Brain microvascular endothelial cell (primary cell): Measurements from ENCODE around the gene FFAR2.

Source experiments
- DNase-seq: peaks from one replicate; pipeline ENCODE4 v3.0.0-alpha.2; 2020
- H3K27ac ChIP-seq: fragments of 250-450 bp; sonication (Bioruptor Pico); 2 replicates; pipeline ENCODE4 v1.5.1; 2020; ENCODE audit warnings: mild to moderate bottlenecking, moderate library complexity
- H3K27me3 ChIP-seq: fragments of 250-450 bp; sonication (Bioruptor Pico); replicated peaks from 2 replicates; pipeline ENCODE4 v1.5.1; 2020; ENCODE audit warnings: mild to moderate bottlenecking
- H3K36me3 ChIP-seq: fragments of 250-450 bp; sonication (Bioruptor Pico); replicated peaks from 2 replicates; pipeline ENCODE4 v1.5.1; 2020; ENCODE audit warnings: mild to moderate bottlenecking
- H3K4me3 ChIP-seq: 2 replicates; pipeline ENCODE4 v1.5.1; 2011; ENCODE audit warnings: low read depth, mild to moderate bottlenecking, control low read depth, low read length, moderate library complexity
- in situ Hi-C: cut with HindIII; loops from 2 replicates; pipeline ENCODE4 v1.10.0; 2017; ENCODE audit warnings: low sequenced_read_pairs, low pct_ligation_motif_present
- TF ChIP-seq, protein P1 (sequence below): IDR thresholded peaks from 2 replicates; pipeline ENCODE4 v1.5.1; 2011; ENCODE audit warnings: low read depth, mild to moderate bottlenecking, moderate library complexity, low read length, control low read depth, inconsistent platforms; ENCODE audit errors: missing control alignments

Gene FFAR2

DNA sequence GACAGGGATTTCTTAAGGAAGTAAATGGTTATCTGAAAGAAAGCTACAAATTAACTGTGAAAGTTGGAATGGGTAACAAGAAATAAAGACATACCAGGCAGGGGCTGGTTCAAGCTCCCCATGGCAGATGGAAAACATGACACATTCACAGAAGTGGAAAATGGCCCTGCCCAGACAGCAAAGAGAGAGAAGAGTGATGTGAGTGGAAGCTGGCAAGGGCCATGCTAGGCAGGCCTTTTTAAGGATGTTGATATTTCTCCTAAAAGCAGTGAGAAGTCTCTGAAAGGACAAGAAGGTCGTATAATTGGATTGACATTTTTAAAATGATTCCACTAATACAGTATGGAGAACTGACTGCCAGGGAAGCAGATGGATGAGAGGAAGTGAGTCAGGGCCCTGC is 3.3 kb upstream of the FFAR2 start:
- Histone ChIP-seq H3K27ac (no peak overlapping the region), H3K27me3 (no peaks in the 10 kb centered on the region), H3K36me3 (no peaks in the 10 kb centered on the region), H3K4me3 (no peak overlapping the region)
- in situ Hi-C loops: no loop called here
- no peak for DNase-seq
- TF ChIP-seq, protein P1, sequence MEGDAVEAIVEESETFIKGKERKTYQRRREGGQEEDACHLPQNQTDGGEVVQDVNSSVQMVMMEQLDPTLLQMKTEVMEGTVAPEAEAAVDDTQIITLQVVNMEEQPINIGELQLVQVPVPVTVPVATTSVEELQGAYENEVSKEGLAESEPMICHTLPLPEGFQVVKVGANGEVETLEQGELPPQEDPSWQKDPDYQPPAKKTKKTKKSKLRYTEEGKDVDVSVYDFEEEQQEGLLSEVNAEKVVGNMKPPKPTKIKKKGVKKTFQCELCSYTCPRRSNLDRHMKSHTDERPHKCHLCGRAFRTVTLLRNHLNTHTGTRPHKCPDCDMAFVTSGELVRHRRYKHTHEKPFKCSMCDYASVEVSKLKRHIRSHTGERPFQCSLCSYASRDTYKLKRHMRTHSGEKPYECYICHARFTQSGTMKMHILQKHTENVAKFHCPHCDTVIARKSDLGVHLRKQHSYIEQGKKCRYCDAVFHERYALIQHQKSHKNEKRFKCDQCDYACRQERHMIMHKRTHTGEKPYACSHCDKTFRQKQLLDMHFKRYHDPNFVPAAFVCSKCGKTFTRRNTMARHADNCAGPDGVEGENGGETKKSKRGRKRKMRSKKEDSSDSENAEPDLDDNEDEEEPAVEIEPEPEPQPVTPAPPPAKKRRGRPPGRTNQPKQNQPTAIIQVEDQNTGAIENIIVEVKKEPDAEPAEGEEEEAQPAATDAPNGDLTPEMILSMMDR: no peak

GRCh38 chr19:35445826-35446593 is 2.0 kb upstream of the FFAR2 start:
- Histone ChIP-seq H3K27ac (no peak overlapping the region), H3K36me3 (no peaks in the 10 kb centered on the region), H3K27me3 (no peaks in the 10 kb centered on the region), H3K4me3 (no peak overlapping the region)
- in situ Hi-C loops: no loop called here
- TF ChIP-seq, protein P1: no peak
- DNase-seq: no peak

DNA sequence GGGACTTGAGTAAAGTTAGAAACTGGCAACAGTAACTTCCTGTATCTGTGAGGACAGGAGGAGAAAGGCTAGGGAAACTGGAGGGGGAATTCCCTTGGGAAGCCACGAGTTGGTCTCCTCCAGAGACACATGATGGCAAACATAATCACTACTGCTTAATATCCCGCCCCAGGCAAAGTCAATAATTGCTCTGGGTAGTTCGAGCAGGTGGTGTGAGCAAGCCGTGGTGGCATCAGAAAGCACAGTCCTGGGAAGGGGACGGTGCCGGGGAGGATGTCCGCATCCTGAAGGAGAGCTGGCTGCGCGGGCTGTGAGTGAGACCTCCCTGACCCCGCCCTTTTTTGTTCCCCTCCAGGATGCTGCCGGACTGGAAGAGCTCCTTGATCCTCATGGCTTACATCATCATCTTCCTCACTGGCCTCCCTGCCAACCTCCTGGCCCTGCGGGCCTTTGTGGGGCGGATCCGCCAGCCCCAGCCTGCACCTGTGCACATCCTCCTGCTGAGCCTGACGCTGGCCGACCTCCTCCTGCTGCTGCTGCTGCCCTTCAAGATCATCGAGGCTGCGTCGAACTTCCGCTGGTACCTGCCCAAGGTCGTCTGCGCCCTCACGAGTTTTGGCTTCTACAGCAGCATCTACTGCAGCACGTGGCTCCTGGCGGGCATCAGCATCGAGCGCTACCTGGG is 1.4 kb downstream of the FFAR2 start:
- Histone ChIP-seq H3K4me3 (no peak overlapping the region), H3K27ac (no peak overlapping the region), H3K27me3 (no peaks in the 10 kb centered on the region), H3K36me3 (no peaks in the 10 kb centered on the region)
- in situ Hi-C loops: no loop called here
- TF ChIP-seq, protein P1: no peak
- DNase-seq: no peak

- Histone ChIP-seq H3K36me3 (no peaks in the 10 kb centered on the region), H3K27me3 (no peaks in the 10 kb centered on the region), H3K4me3 (no peak overlapping the region), H3K27ac (no peak overlapping the region)
- in situ Hi-C loops: no loop called here
- TF ChIP-seq, protein P1: no peak
- DNase-seq: no peak
Measured at GRCh38 chr19:35451338-35452096, 3.5 kb downstream of the FFAR2 start.

- DNase-seq: no peak
Measured at GRCh38 chr19:35454663-35455062, 6.6 kb downstream of the FFAR2 start.

More at GRCh38 chr19:35454663-35455062, 6.6 kb downstream of the FFAR2 start:
- no peak overlapping the region for H3K4me3 ChIP-seq
- in situ Hi-C loops: no loop called here
- TF ChIP-seq, protein P1: no peak
- H3K36me3 ChIP-seq: no peaks in the 10 kb centered on the region
- no peaks in the 10 kb centered on the region for H3K27me3 ChIP-seq
- no peak overlapping the region for H3K27ac ChIP-seq
